Measurements from ENCODE around the gene ACP5.
A peak's percentile ranks its signal among the peaks of the same experiment; 100 is the strongest.
"Not testable (repeated sequence)": the region's sequence is repeated elsewhere in the genome, so short reads cannot be mapped to it uniquely, and the experiment has no call there.

Gene ACP5

DNA sequence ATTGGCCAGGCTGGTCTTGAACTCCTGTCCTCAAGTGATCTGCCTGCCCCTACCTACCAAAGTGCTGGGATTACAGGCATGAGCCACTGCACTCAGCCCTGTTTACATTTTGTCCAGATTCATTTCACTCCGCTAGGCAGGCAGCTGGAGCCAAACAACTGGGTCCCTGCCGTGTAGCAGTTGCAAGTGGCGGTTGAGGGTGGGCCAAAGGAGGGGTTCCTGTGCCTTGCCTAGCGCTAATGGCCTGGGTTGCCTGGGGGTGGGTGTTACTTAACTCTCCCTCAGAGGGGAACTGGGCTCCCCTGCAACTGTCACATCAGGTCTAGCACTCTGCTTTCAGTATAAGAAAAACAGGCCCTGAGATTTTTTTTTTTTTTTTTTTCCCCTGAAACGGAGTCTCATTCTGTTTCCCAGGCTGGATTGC is 7.4 kb downstream of the ACP5 start:
- TF ChIP-seq JUND (IDR thresholded peaks at IDR 0.05; ENCODE audit: low read depth) = no peak
- no peak for DNase-seq (ENCODE audit: low read depth in 1 of 2, low spot score in 1 of 2)
- in situ Hi-C loops (cut with HindIII; ENCODE audit: low pct_unique_long_range_greater_than_20kb, low sequenced_read_pairs) = no loop called here

DNA sequence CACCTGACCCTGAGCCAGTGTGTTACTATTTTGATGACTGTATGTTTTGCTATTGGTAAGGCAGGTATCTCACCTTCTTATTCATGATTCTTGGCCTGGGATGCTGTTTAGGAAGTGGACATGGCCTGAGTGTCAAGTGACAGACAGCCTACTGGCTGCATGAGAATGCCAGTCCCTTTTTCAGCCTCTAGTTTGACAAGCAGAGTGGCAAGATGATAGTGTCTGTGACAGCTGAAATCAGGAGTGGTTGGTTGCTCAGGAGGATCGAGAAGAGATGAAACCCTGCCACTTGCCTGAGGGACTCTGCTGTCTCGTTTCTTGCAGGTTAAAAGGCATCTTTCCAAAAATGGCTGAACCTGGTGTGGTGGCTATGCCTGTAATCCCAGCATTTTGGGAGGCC is 11.3 kb downstream of the ACP5 start:
- TF ChIP-seq JUND (IDR thresholded peaks at IDR 0.05; ENCODE audit: low read depth) = no peak
- in situ Hi-C loops (cut with HindIII; ENCODE audit: low pct_unique_long_range_greater_than_20kb, low sequenced_read_pairs) = no loop called here
- DNase-seq (ENCODE audit: low read depth in 1 of 2, low spot score in 1 of 2) = no peak

- DNase-seq (ENCODE audit: low read depth in 1 of 2, low spot score in 1 of 2); in situ Hi-C loops (cut with HindIII; ENCODE audit: low pct_unique_long_range_greater_than_20kb, low sequenced_read_pairs): not testable (repeated sequence)
These were observed 11.8 kb downstream of the ACP5 start for GRCh38 chr19:11565649-11565980.

DNA sequence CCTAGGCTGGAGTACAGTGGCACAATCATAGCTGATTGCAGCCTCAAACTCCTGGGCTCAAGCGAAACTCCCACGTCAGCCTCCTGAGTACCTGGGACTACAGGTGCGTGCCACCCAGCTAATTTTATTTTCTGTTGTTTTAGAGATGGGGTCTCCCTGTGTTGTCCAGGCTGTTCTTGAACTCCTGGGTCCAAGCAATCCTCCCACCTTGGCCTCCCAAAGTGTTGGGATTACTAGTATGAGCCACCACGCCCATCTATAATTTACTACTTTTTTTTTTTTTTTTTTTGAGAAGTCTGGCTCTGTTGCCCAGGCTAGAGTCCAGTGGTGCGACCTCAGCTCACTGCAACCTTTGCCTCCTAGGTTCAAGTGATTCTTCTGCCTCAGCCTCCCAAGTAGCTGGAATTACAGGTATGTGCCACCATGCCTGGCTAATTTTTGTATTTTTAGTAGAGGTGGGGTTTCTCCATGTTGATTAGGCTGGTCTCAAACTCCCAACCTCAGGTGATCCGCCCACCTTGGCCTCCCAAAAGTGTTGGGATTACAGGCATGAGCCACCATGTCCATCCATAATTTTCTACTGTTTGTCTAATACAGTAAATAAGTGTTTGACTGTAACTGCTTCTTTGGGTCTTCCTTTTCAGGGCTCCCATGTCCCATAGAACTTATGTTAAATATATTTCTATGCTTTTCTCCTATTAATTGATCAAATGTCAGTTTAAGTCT is 13.2 kb downstream of the ACP5 start:
- DNase-seq (ENCODE audit: low read depth in 1 of 2, low spot score in 1 of 2); in situ Hi-C loops (cut with HindIII; ENCODE audit: low pct_unique_long_range_greater_than_20kb, low sequenced_read_pairs): not testable (repeated sequence)

DNA sequence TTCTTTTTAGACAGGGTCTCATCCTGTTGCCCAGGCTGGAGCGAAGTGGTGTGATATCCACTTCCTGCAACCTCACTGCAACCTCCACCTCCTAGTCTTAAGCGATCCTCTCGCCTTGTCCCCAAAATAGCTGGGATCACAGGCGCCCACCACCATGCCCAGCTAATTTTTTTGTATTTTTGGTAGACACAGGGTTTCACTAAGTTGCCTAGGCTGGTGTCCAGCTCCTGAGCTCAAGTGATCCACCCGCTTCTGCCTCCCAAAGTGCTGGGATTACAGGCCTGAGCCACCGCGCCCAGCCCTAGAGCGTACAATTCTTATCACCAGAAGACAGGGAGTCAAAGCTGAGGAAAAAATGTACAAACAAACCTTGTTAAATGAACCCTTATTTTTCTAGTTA is 13.9 kb downstream of the ACP5 start:
- in situ Hi-C loops (cut with HindIII; ENCODE audit: low pct_unique_long_range_greater_than_20kb, low sequenced_read_pairs) = no loop called here
- TF ChIP-seq JUND (IDR thresholded peaks at IDR 0.05; ENCODE audit: low read depth) = no peak
- no peak for DNase-seq (ENCODE audit: low read depth in 1 of 2, low spot score in 1 of 2)

DNA sequence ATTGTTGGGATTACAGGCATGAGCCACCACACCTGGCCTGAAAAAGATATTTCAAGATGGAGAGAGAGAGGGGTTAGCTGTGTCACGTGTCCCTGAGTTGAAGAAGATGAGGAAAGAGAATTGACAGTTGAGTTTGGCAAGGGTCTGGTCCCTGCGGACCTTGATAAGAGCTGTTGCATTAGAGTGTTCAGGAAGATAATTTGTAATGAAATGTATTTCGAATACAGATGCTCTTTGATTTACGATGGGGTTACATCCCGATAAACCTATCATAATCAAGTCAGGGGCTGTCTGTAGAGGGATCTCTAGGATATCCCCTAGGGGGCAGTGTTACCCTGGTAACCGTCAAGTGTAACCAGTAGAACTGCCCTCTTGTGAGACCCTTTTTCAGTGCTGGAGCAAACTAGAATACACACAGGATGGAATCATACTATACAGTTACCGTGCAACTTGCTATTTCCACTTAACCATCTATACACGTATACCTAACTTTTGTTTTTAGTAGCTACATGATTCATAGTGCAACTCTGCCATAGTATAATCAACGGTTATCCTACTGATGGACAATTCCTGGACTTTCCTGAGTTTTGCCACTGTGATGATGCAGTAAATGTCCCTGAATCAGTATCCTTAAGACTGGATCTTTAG is 16.9 kb downstream of the ACP5 start:
- TF ChIP-seq JUND (IDR thresholded peaks at IDR 0.05; ENCODE audit: low read depth) = no peak
- in situ Hi-C loops (cut with HindIII; ENCODE audit: low pct_unique_long_range_greater_than_20kb, low sequenced_read_pairs) = no loop called here
- peak in 1 of 2 experiments; percentile 61 for DNase-seq (ENCODE audit: low read depth in 1 of 2, low spot score in 1 of 2)

GRCh38 chr19:11558881-11559828 is 18.3 kb downstream of the ACP5 start, which contains the start of gene ELOF1:
TSS of gene ELOF1 (minus strand) at chr19:11559230. CDS start at chr19:11554347, 4,883 bp downstream.
- DNase-seq (ENCODE audit: low read depth in 1 of 2, low spot score in 1 of 2) = peak; percentile 92 to 97
- in situ Hi-C loops (cut with HindIII; ENCODE audit: low pct_unique_long_range_greater_than_20kb, low sequenced_read_pairs) = no loop called here
- no peak for TF ChIP-seq JUND (IDR thresholded peaks at IDR 0.05; ENCODE audit: low read depth)

DNA sequence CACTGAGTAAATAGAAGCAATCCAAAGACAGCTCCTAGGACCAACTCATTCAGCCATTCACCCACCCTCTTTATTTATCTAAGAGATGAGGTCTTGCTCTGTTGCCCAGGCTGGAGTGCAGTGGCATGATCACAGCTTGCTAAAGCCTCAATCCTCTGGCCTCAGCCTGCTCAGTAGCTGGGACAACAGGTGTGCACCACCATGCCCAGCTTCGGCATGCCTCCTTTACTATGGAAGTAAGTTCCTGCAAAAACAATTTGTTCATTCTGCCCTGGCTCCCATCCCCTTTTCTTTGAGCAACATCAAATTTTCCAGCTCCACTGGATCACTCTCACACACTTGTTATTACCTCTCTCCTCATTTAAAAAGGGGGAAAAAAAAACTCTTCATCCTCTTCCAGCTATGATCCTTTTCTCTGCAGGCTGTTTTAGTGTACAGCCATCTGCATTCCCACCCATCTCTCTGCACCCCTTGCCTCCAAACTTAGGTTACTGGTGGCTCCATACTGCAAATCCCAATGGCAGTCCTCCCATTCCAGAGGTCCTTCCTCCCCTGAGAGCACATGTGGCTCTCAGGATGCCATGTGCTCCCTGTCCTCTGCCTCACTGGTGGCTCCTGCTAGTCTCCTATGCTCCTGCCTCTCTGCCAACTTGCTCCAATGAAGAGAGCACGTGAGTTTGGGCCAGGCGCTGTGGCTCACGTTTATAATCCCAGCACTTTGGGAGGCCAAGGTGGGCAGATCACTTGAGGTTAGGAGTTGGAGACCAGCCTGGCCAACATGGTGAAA is 20.6 kb downstream of the ACP5 start:
- no peak for TF ChIP-seq JUND (IDR thresholded peaks at IDR 0.05; ENCODE audit: low read depth)
- in situ Hi-C loops (cut with HindIII; ENCODE audit: low pct_unique_long_range_greater_than_20kb, low sequenced_read_pairs) = no loop called here
- no peak for DNase-seq (ENCODE audit: low read depth in 1 of 2, low spot score in 1 of 2)

GRCh38 chr19:11555246-11555645 is 22.2 kb downstream of the ACP5 start:
- no peak for TF ChIP-seq JUND (IDR thresholded peaks at IDR 0.05; ENCODE audit: low read depth)
- in situ Hi-C loops (cut with HindIII; ENCODE audit: low pct_unique_long_range_greater_than_20kb, low sequenced_read_pairs) = no loop called here
- DNase-seq (ENCODE audit: low read depth in 1 of 2, low spot score in 1 of 2) = no peak

DNA sequence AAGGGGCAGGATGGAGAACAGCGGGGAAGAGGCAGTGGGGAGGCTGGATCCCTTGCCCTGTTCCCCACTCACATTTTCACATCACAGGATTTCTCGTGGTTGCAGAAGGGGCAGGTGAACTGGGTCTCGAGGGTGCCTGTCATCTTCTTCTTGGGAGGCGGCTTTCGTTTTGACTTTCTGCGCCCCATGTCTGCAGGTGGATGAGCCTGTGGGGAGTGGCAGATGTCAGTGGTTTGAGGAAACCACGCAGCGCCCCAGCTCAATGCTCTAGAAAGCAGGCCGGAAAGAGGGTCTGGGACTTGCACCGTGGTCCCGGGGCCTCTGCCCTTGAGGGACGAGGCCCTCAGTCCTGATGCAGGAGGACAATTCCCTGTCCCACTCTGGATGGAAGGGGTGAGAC is 23.3 kb downstream of the ACP5 start:
- DNase-seq (ENCODE audit: low read depth in 1 of 2, low spot score in 1 of 2) = no peak
- no peak for TF ChIP-seq JUND (IDR thresholded peaks at IDR 0.05; ENCODE audit: low read depth)
- in situ Hi-C loops (cut with HindIII; ENCODE audit: low pct_unique_long_range_greater_than_20kb, low sequenced_read_pairs) = no loop called here

- TF ChIP-seq JUND (IDR thresholded peaks at IDR 0.05; ENCODE audit: low read depth) = no peak
- in situ Hi-C loops (cut with HindIII; ENCODE audit: low pct_unique_long_range_greater_than_20kb, low sequenced_read_pairs) = no loop called here
- DNase-seq (ENCODE audit: low read depth in 1 of 2, low spot score in 1 of 2) = no peak
These were observed 24.6 kb downstream of the ACP5 start for GRCh38 chr19:11552666-11553372.

Data from T47D (cell line).